Hepatocyte (in vitro differentiated cells): ENCODE results near the gene AGAP3. TPM values are rescaled to one million over a fixed set of nuclear protein-coding genes. Genes with fewer than 3 reads are reported as not detected.

ENCODE experiments used
- DNase-seq: peaks from one replicate; pipeline ENCODE4 v3.0.0-alpha.2; 2016; ENCODE audit warnings: low spot score
- H2AFZ ChIP-seq: fragments of 200-600 bp; sonication (generic); 2 replicates; pipeline ENCODE4 v1.6.0; 2016; ENCODE audit warnings: antibody characterized with exemption, mild to moderate bottlenecking
- H3K27ac ChIP-seq: fragments of 200-600 bp; sonication (generic); 2 replicates; pipeline ENCODE4 v1.5.1; 2016; ENCODE audit warnings: mild to moderate bottlenecking
- H3K27me3 ChIP-seq: fragments of 200-600 bp; sonication (generic); 2 replicates; pipeline ENCODE4 v1.6.1; 2016
- H3K36me3 ChIP-seq: fragments of 200-600 bp; sonication (generic); replicated peaks from 2 replicates; pipeline ENCODE4 v1.5.1; 2016; ENCODE audit warnings: low read depth; ENCODE audit not compliant: insufficient read depth
- H3K4me1 ChIP-seq: fragments of 200-600 bp; sonication (generic); 2 replicates; pipeline ENCODE4 v1.5.1; 2016; ENCODE audit warnings: mild to moderate bottlenecking, moderate library complexity; ENCODE audit not compliant: insufficient read depth
- H3K4me2 ChIP-seq: fragments of 200-600 bp; sonication (generic); 2 replicates; pipeline ENCODE4 v1.6.0; 2016
- H3K4me3 ChIP-seq: fragments of 200-600 bp; sonication (generic); 2 replicates; pipeline ENCODE4 v1.5.1; 2016; ENCODE audit warnings: mild to moderate bottlenecking
- H3K79me2 ChIP-seq: fragments of 200-600 bp; sonication (generic); 2 replicates; pipeline ENCODE4 v1.6.0; 2017; ENCODE audit warnings: mild to moderate bottlenecking
- H3K9me2 ChIP-seq: fragments of 200-600 bp; sonication (generic); replicated peaks from 2 replicates; pipeline ENCODE4 v1.6.0; 2017; ENCODE audit warnings: mild to moderate bottlenecking; ENCODE audit not compliant: insufficient read depth
- H3K9me3 ChIP-seq: fragments of 200-600 bp; sonication (generic); 2 replicates; pipeline ENCODE4 v1.5.1; 2016; ENCODE audit warnings: low read depth, mild to moderate bottlenecking
- H4K20me1 ChIP-seq: fragments of 200-600 bp; sonication (generic); 2 replicates; pipeline ENCODE4 v1.6.0; 2016; ENCODE audit warnings: mild to moderate bottlenecking; ENCODE audit not compliant: insufficient read depth, poor library complexity, severe bottlenecking
- EZH2 ChIP-seq: fragments of 200-600 bp; sonication (generic); IDR thresholded peaks from 2 replicates; pipeline ENCODE4 v1.6.1; 2016; ENCODE audit warnings: antibody characterized with exemption, mild to moderate bottlenecking, borderline replicate concordance
- EZH2phosphoT487 ChIP-seq: fragments of 200-600 bp; sonication (generic); IDR thresholded peaks from one replicate; pipeline ENCODE4 v1.6.1; 2018; ENCODE audit warnings: antibody characterized with exemption, mild to moderate bottlenecking, low read depth, moderate library complexity; ENCODE audit not compliant: unreplicated experiment, severe bottlenecking
- WGBS: methylation state at CpG from one replicate; pipeline ENCODE4 v1.1.6; 2016; ENCODE audit warnings: low lambda C conversion rate; ENCODE audit errors: missing lambda C conversion rate; 5-methylcytosine and 5-hydroxymethylcytosine counted together
- polyA plus RNA-seq: library from polyadenylated mRNA; unstranded; fragments of >200 nt; fragmentation: Nextera tagmentation; extraction: Ambion mirVana; gene quantifications from 2 replicates; pipeline ENCODE4 v1.2.1, GENCODE V29; 2016
- total RNA-seq: library from RNA; depleted of rRNA; stranded (reverse); fragments of >200 nt; gene quantifications from 2 replicates; pipeline ENCODE4 v1.2.3, GENCODE V29; 2014
- TF ChIP-seq, protein P1 (sequence below): fragments of 200-600 bp; sonication (generic); IDR thresholded peaks from 2 replicates; pipeline ENCODE4 v1.5.1; 2016; ENCODE audit warnings: antibody characterized with exemption, mild to moderate bottlenecking; ENCODE audit not compliant: poor library complexity

The AGAP3 gene
- total and polyA plus RNA-seq, 2 experiments from 2014 or later = 44.0 to 56.7 TPM

DNA sequence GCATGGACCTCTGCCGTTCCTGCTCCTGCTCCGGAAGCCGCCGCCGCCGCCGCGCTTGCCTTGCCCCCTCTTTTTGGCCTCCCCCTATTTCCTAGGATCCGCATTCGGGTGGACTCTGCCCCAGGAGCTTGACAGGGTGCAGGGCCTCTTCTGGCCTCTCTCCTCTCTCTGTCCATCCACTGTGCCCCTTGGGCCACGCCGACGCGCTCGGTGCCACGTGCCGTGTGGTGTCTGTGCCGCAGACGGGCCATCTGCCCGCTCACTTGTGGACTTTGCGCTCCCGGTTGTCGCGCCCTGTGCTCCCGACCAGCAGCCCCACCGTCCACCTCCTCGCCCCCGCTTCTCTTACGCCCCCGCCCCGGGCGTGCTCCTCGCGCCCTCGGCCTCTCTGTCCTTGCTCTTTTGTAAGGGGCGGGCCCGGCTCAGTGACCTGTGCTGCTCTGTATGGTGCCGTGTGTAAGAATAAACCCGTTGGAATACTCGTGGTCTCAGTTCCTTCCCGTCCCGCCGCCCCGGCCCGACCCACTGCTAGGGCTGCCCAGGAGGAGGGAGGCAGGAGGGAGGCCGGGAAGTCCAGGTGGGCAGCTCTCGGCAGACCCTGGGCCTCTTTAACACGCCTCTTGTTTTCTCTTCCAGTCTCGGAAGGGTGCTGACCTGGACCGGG, 37.0 kb downstream of the AGAP3 start:
- Histone ChIP-seq H4K20me1 (peaks cover 36% of the 10 kb centered on the region), H3K36me3 (no peaks in the 10 kb centered on the region), H2AFZ (no peak overlapping the region), H3K9me2 (no peaks in the 10 kb centered on the region), H3K4me3 (no peak overlapping the region), H3K4me2 (no peak overlapping the region), H3K79me2 (no peaks in the 10 kb centered on the region), H3K27ac (no peak overlapping the region), H3K27me3 (no peaks in the 10 kb centered on the region), H3K4me1 (peaks cover 6% of the 10 kb centered on the region), H3K9me3 (no peaks in the 10 kb centered on the region)
- 92% methylated on average over 47 of the region's 50 CpGs for WGBS
- no peak for TF ChIP-seq EZH2
- no peak for TF ChIP-seq EZH2phosphoT487
- TF ChIP-seq, protein P1, sequence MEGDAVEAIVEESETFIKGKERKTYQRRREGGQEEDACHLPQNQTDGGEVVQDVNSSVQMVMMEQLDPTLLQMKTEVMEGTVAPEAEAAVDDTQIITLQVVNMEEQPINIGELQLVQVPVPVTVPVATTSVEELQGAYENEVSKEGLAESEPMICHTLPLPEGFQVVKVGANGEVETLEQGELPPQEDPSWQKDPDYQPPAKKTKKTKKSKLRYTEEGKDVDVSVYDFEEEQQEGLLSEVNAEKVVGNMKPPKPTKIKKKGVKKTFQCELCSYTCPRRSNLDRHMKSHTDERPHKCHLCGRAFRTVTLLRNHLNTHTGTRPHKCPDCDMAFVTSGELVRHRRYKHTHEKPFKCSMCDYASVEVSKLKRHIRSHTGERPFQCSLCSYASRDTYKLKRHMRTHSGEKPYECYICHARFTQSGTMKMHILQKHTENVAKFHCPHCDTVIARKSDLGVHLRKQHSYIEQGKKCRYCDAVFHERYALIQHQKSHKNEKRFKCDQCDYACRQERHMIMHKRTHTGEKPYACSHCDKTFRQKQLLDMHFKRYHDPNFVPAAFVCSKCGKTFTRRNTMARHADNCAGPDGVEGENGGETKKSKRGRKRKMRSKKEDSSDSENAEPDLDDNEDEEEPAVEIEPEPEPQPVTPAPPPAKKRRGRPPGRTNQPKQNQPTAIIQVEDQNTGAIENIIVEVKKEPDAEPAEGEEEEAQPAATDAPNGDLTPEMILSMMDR = no peak
- DNase-seq = no peak

DNA sequence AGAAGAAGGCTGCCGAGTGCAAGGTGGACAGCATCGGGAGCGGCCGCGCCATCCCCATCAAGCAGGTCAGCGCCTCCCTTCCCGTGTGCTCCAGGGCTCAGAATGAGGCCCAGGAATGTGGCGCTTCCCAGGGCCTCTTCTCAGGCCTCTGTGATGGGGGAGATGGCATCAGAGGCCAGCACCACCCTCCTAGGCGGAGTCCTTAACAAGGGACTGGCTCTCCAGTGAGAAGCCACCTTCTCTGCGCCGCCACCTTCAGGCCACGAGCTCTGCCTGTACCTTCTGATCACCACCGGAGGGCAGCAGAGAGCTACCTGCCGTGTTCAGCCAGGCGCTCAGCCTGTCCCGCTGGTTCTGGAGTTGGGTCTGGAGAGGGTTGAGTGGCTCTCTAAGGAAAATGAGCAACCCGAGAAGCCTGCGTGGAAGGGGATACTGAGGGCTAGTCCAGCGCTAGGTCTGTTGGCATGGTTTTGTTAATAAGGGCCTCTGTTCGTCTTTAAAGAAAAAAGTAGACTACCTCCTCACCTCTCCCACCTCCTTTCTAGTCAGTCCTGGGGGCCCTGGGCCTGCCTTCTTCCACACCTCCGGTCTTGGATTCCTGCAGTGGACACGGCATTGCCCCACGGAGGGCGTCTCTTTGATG, 37.7 kb downstream of the AGAP3 start:
- H3K27me3 ChIP-seq = no peaks in the 10 kb centered on the region
- H3K9me3 ChIP-seq = no peaks in the 10 kb centered on the region
- no peak overlapping the region for H3K4me3 ChIP-seq
- no peak overlapping the region for H2AFZ ChIP-seq
- H3K4me1 ChIP-seq = peaks cover 6% of the 10 kb centered on the region
- H3K36me3 ChIP-seq = no peaks in the 10 kb centered on the region
- no peak for TF ChIP-seq EZH2
- TF ChIP-seq, protein P1 = peak; percentile 96
- WGBS = 47% methylated on average over 24 of the region's 24 CpGs
- no peaks in the 10 kb centered on the region for H3K79me2 ChIP-seq
- peak; percentile 92 for DNase-seq
- H3K9me2 ChIP-seq = no peaks in the 10 kb centered on the region
- H3K4me2 ChIP-seq = no peak overlapping the region
- H4K20me1 ChIP-seq = peaks cover 35% of the 10 kb centered on the region
- no peak overlapping the region for H3K27ac ChIP-seq

DNA sequence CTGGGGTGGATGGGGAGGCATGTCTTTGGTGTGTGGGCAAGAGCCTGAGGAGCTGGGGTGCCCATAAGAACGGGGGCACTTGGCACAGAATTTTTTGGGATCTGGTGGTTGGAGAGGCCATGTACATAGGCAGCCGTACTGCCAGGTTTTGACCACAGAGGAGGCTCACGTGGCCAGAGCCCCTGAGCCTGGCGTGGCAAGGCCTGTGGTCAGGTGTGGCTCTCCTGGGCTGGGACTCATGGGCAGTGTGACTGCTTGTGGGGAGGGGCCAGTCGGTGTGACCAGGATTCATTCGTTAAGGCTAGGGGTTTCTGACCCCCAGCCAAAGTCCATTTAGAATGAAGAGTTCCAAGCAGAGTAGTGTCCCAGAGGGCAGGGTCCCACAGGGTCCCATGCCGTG, 38.2 kb downstream of the AGAP3 start:
- Histone ChIP-seq H3K79me2 (no peaks in the 10 kb centered on the region), H3K4me3 (no peak overlapping the region), H3K4me2 (no peak overlapping the region), H3K27ac (no peak overlapping the region), H3K9me3 (no peaks in the 10 kb centered on the region), H4K20me1 (peaks cover 33% of the 10 kb centered on the region), H3K27me3 (no peaks in the 10 kb centered on the region), H3K36me3 (no peaks in the 10 kb centered on the region), H3K4me1 (peaks cover 6% of the 10 kb centered on the region), H2AFZ (no peak overlapping the region), H3K9me2 (no peaks in the 10 kb centered on the region)
- no peak for TF ChIP-seq EZH2
- TF ChIP-seq EZH2phosphoT487 = no peak
- TF ChIP-seq, protein P1 = no peak
- 96% methylated on average over 7 of the region's 7 CpGs for WGBS
- no peak for DNase-seq
